PC-3 (cell line): ENCODE measurements around the gene LUC7L. TPM values are rescaled to one million over a fixed set of nuclear protein-coding genes. Genes with fewer than 3 reads are reported as not detected.

Experiments used
- ATAC-seq: fragments of 200-7000 bp; cut with Tn5 transposase; 2 replicates; pipeline ENCODE4 v1.9.1; 2020; ENCODE audit warnings: mild to moderate bottlenecking, moderate library complexity
- BruUV-seq: library from RNA; stranded (reverse); fragments of 400-500 nt; replicated peaks from 2 replicates; lab custom pipeline; 2021; lab: Mats Ljungman, UMichigan
- CTCF ChIA-PET: fragments of 300-600 bp; sonication (Branson Sonifier 250); formaldehyde crosslinking; loops from one replicate; lab custom pipeline; 2022; ENCODE audit warnings: antibody characterized with exemption; lab: Charles Lee
- POLR2A ChIA-PET: fragments of 300-600 bp; sonication (Branson Sonifier 250); formaldehyde crosslinking; loops from one replicate; lab custom pipeline; 2022; ENCODE audit warnings: antibody characterized with exemption; ENCODE audit not compliant: unreplicated experiment; lab: Charles Lee
- DNase-seq: peaks from one replicate; pipeline ENCODE4 v3.0.0-alpha.2; 2015
- H2AFZ ChIP-seq: fragments of 300-600 bp; sonication (generic); 2 replicates; pipeline ENCODE4 v1.6.0; 2016; ENCODE audit warnings: antibody characterized with exemption, low read length
- H3F3A ChIP-seq: fragments of 300-600 bp; sonication (generic); one replicate; pipeline ENCODE4 v1.6.0; 2017; ENCODE audit warnings: antibody characterized with exemption, low read length, control low read depth, mild to moderate bottlenecking; ENCODE audit not compliant: unreplicated experiment
- H3K27ac ChIP-seq: fragments of 300-600 bp; sonication (generic); 2 replicates; pipeline ENCODE4 v1.5.1; 2016; ENCODE audit warnings: mild to moderate bottlenecking, low read length
- H3K27me3 ChIP-seq: fragments of 300-600 bp; sonication (generic); 2 replicates; pipeline ENCODE4 v1.6.1; 2016; ENCODE audit warnings: low read length, mixed read lengths
- H3K36me3 ChIP-seq: fragments of 300-600 bp; sonication (generic); 2 replicates; pipeline ENCODE4 v1.6.1; 2016; ENCODE audit warnings: low read depth, mixed run types, low read length, mixed read lengths
- H3K4me1 ChIP-seq: fragments of 300-600 bp; sonication (generic); 2 replicates; pipeline ENCODE4 v1.5.1; 2016; ENCODE audit warnings: low read length; ENCODE audit not compliant: insufficient read depth
- H3K4me2 ChIP-seq: fragments of 300-600 bp; sonication (generic); 2 replicates; pipeline ENCODE4 v1.6.0; 2016; ENCODE audit warnings: low read length
- H3K4me3 ChIP-seq: fragments of 300-600 bp; sonication (generic); 2 replicates; pipeline ENCODE4 v1.5.1; 2016; ENCODE audit warnings: mild to moderate bottlenecking, low read length, mixed read lengths
- H3K79me2 ChIP-seq: fragments of 300-600 bp; sonication (generic); 2 replicates; pipeline ENCODE4 v1.6.1; 2017; ENCODE audit warnings: low read length, mixed read lengths
- H3K9ac ChIP-seq: fragments of 300-600 bp; sonication (generic); 2 replicates; pipeline ENCODE4 v1.6.0; 2016; ENCODE audit warnings: mild to moderate bottlenecking, low read length
- H3K9me2 ChIP-seq: fragments of 300-600 bp; sonication (generic); replicated peaks from 2 replicates; pipeline ENCODE4 v1.6.1; 2016; ENCODE audit warnings: mixed run types, low read length, mixed read lengths
- H3K9me3 ChIP-seq: fragments of 300-600 bp; sonication (generic); 2 replicates; pipeline ENCODE4 v1.6.1; 2016; ENCODE audit warnings: low read length, mixed read lengths
- H4K20me1 ChIP-seq: fragments of 300-600 bp; sonication (generic); 2 replicates; pipeline ENCODE4 v1.6.1; 2016; ENCODE audit warnings: low read length, mixed read lengths
- CTCF ChIP-seq: fragments of 300-600 bp; sonication (generic); conservative IDR thresholded peaks from 2 replicates; pipeline ENCODE4 v1.5.1; 2017; ENCODE audit warnings: antibody characterized with exemption, low read depth, mild to moderate bottlenecking, low read length
- EZH2 ChIP-seq: fragments of 300-600 bp; sonication (generic); IDR thresholded peaks from one replicate; pipeline ENCODE4 v1.6.1; 2017; ENCODE audit warnings: antibody characterized with exemption, mild to moderate bottlenecking, low read length; ENCODE audit not compliant: unreplicated experiment
- EZH2phosphoT487 ChIP-seq: fragments of 300-600 bp; sonication (generic); IDR thresholded peaks from 2 replicates; pipeline ENCODE4 v1.6.1; 2018; ENCODE audit warnings: mild to moderate bottlenecking, antibody characterized with exemption, low read length, borderline replicate concordance
- intact Hi-C: fragments of 100-400 bp; cut with micrococcal nuclease; formaldehyde crosslinking; loops from 2 replicates; pipeline ENCODE4 v1.9.0; 2023
- total RNA-seq: library from RNA; depleted of rRNA; stranded (reverse); fragments of >200 nt; gene quantifications from 2 replicates; pipeline ENCODE4 v1.2.3, GENCODE V29; 2014; rRNA removed

Gene LUC7L
- total RNA-seq, 1 experiment from 2014 or later = 46.0 TPM

GRCh38 chr16:142405-142967 is 86.8 kb downstream of the LUC7L start:
- no peak for ATAC-seq
- no peak overlapping the region for H2AFZ ChIP-seq
- H3F3A ChIP-seq = no peaks in the 10 kb centered on the region
- intact Hi-C loops = no loop called here
- no peaks in the 10 kb centered on the region for H3K9me2 ChIP-seq
- H3K9me3 ChIP-seq = no peaks in the 10 kb centered on the region
- no peak for DNase-seq
- H3K79me2 ChIP-seq = peaks cover 7% of the 10 kb centered on the region
- H3K4me2 ChIP-seq = no peak overlapping the region
- BruUV-seq = no TSS peak
- H3K36me3 ChIP-seq = no peaks in the 10 kb centered on the region
- POLR2A ChIA-PET = no interaction called here
- no peak overlapping the region for H3K9ac ChIP-seq
- no peak overlapping the region for H3K4me3 ChIP-seq
- H3K27me3 ChIP-seq = no peaks in the 10 kb centered on the region
- H3K4me1 ChIP-seq = no peaks in the 10 kb centered on the region
- no peaks in the 10 kb centered on the region for H4K20me1 ChIP-seq
- CTCF ChIA-PET = no interaction called here
- no peak overlapping the region for H3K27ac ChIP-seq
- TF ChIP-seq EZH2 (no peak), EZH2phosphoT487 (no peak), CTCF (no peak)

- Histone ChIP-seq H3K9ac (no peak overlapping the region), H3K79me2 (peaks cover 29% of the 10 kb centered on the region), H4K20me1 (no peaks in the 10 kb centered on the region), H3K9me2 (no peaks in the 10 kb centered on the region), H3K4me3 (no peak overlapping the region), H2AFZ (no peak overlapping the region), H3K4me2 (no peak overlapping the region), H3K36me3 (no peaks in the 10 kb centered on the region), H3K4me1 (no peaks in the 10 kb centered on the region), H3F3A (no peaks in the 10 kb centered on the region), H3K9me3 (no peaks in the 10 kb centered on the region), H3K27ac (no peak overlapping the region), H3K27me3 (no peaks in the 10 kb centered on the region)
- POLR2A ChIA-PET = no interaction called here
- TF ChIP-seq EZH2phosphoT487 = no peak
- TF ChIP-seq EZH2 = no peak
- DNase-seq (no peak), ATAC-seq (no peak)
- intact Hi-C loops = no loop called here
- no TSS peak for BruUV-seq
- CTCF ChIA-PET = interaction anchor here (0.6 kb wide), 1 partner anchor 16 kb away, joined by 7 read pairs; no protein-coding TSS in a partner anchor
Measured at GRCh38 chr16:140175-140857, 88.9 kb downstream of the LUC7L start.

Other genes with a start within 250 kb of the LUC7L start
- 20.3 and 30.2 TPM in 2 replicates for gene POLR3K, start 175.8 kb downstream of the LUC7L start, total RNA-seq
- gene SNRNP25, start 175.6 kb downstream of the LUC7L start, total RNA-seq = 45.8 and 62.2 TPM in 2 replicates
- gene RHBDF1, start 156.8 kb downstream of the LUC7L start, total RNA-seq = 23.3 and 26.3 TPM in 2 replicates
- gene MPG, start 151.2 kb downstream of the LUC7L start, total RNA-seq = 147 and 175 TPM in 2 replicates
- 14.9 and 22.2 TPM in 2 replicates for gene NPRL3, start 90.8 kb downstream of the LUC7L start, total RNA-seq
- gene HBZ, start 76.8 kb downstream of the LUC7L start, total RNA-seq = not detected in 2 replicates
- gene HBM, start 63.5 kb downstream of the LUC7L start, total RNA-seq = not detected in 2 replicates
- gene HBA2, start 56.6 kb downstream of the LUC7L start, total RNA-seq = not detected in 2 replicates
- not detected in 2 replicates for gene HBA1, start 52.8 kb downstream of the LUC7L start, total RNA-seq
- not detected in 2 replicates for gene HBQ1, start 49.0 kb downstream of the LUC7L start, total RNA-seq
- 31.4 and 38.0 TPM in 2 replicates for gene FAM234A, start 5.4 kb upstream of the LUC7L start, total RNA-seq
- 1.2 and 1.5 TPM in 2 replicates for gene RGS11, start 46.5 kb upstream of the LUC7L start, total RNA-seq
- gene ARHGDIG, start 51.1 kb upstream of the LUC7L start, total RNA-seq = 0.35 TPM in 1 of 2 replicates, not detected in the other
- gene PDIA2, start 53.7 kb upstream of the LUC7L start, total RNA-seq = not detected in 2 replicates
- gene AXIN1, start 123.3 kb upstream of the LUC7L start, total RNA-seq = 26.9 and 50.8 TPM in 2 replicates
- gene MRPL28, start 141.1 kb upstream of the LUC7L start, total RNA-seq = 154 and 206 TPM in 2 replicates
- 40.8 and 56.5 TPM in 2 replicates for gene PGAP6, start 152.5 kb upstream of the LUC7L start, total RNA-seq
- gene NME4, start 167.8 kb upstream of the LUC7L start, total RNA-seq = 182 and 207 TPM in 2 replicates
- gene DECR2, start 172.4 kb upstream of the LUC7L start, total RNA-seq = 19.8 and 22.3 TPM in 2 replicates
- gene RAB11FIP3, start 196.2 kb upstream of the LUC7L start, total RNA-seq = 12.7 and 17.9 TPM in 2 replicates